Naive thymus-derived CD8-positive, alpha-beta T cell (primary cell): Measurements from ENCODE around the gene CERS6. TPM values are rescaled to one million over a fixed set of nuclear protein-coding genes. Genes with fewer than 3 reads are reported as not detected.
A peak's percentile ranks its signal among the peaks of the same experiment; 100 is the strongest.

Source experiments
- ATAC-seq, 2 donors: fragments of 150-1000 bp; cut with Tn5 transposase in 1 of 2; sonication (Bioruptor Pico), chemical (Tn5 transposase) in 1 of 2; 1 replicate in 1 of 2; 2 replicates in 1 of 2; pipeline ENCODE4 v1.10.0; 2021; ENCODE audit warnings: mild to moderate bottlenecking in 2 of 2, moderate library complexity in 2 of 2
- POLR2A ChIA-PET: fragments of 350-600 bp; sonication (Branson Sonifier 250); formaldehyde crosslinking; loops from one replicate; lab custom pipeline; 2021; ENCODE audit warnings: antibody characterized with exemption; lab: Charles Lee
- DNase-seq, 10 donors: peaks; one replicate each; pipeline versions ENCODE4 v3.0.0 to v3.0.0-alpha.2; 2020 to 2022
- H3K27ac Mint-ChIP-seq, 10 donors: one replicate each; pipeline ENCODE4 v1.8.0; 2020 to 2022; ENCODE audit warnings: mild to moderate bottlenecking in 10 of 10, mixed read lengths in 10 of 10, moderate library complexity in 4 of 10, inconsistent platforms in 1 of 10
- H3K27me3 Mint-ChIP-seq, 5 donors: one replicate each; pipeline ENCODE4 v1.8.0; 2021 to 2022; ENCODE audit warnings: mixed read lengths in 5 of 5
- H3K36me3 Mint-ChIP-seq, 3 donors: one replicate each; pipeline ENCODE4 v1.8.0; 2020 to 2022; ENCODE audit warnings: mixed read lengths in 3 of 3, mild to moderate bottlenecking in 2 of 3, inconsistent platforms in 1 of 3
- H3K4me1 Mint-ChIP-seq, 4 donors: one replicate each; pipeline ENCODE4 v1.8.0; 2021 to 2022; ENCODE audit warnings: mixed read lengths in 4 of 4
- H3K4me3 Mint-ChIP-seq, 10 donors: one replicate each; pipeline ENCODE4 v1.8.0; 2020 to 2022; ENCODE audit warnings: mild to moderate bottlenecking in 10 of 10, mixed read lengths in 10 of 10, moderate library complexity in 6 of 10, inconsistent platforms in 1 of 10
- H3K9me3 Mint-ChIP-seq, 9 donors: one replicate each; pipeline ENCODE4 v1.8.0; 2020 to 2022; ENCODE audit warnings: mixed read lengths in 9 of 9, mild to moderate bottlenecking in 3 of 9, inconsistent platforms in 1 of 9, moderate library complexity in 1 of 9
- polyA plus RNA-seq, 3 donors: library from polyadenylated mRNA; unstranded; fragments of 300-500 nt; fragmentation: Illumina TruSeq; gene quantifications; one replicate each; pipeline ENCODE4 v1.2.3, GENCODE V29; 2021
- total RNA-seq, 8 experiments: library from RNA in 2 of 8; stranded (reverse) in 2 of 8; gene quantifications; one replicate each; pipeline ENCODE4 v1.2.3 and lab custom pipeline; 2021 to 2026

CERS6 gene
- total and polyA plus RNA-seq, 5 experiments from 2014 or later = 9.5 to 29.3 (median 17.4) TPM

DNA sequence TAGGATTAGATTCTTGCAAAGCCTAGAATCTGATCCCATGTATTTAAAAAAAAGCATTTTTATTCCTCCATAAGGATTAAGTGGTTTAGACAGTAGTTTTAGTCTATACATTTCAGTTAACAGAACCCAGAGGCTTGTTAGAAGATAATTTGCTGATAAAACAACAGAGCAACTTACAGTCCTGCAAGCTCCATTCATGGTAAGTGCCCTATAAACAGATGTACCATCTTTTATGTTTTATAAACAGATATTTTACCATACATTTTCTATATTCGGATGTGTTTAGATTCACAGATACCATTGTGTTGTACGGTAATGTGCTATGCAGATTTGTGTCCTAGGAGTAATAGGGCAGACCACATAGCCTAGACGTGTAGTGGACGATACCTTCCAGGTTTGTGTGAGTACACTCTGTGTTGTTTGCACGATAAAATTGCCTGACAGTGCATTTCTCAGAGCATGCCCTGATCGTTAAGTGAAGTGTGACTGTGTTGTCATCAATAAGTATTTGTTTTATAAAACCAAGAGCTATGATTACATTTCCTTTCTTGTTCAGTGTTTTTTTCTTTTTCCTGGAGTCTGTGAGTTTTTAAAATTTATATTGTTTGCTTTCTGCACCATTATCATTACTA lies 54.2 kb downstream of the CERS6 start:
- POLR2A ChIA-PET = no interaction called here
- Mint-ChIP-seq H3K4me3 (no peak overlapping the region), H3K27me3 (no peaks in the 10 kb centered on the region), H3K27ac (no peak overlapping the region), H3K4me1 (peaks cover 32 to 83% (median 62%) of the 10 kb centered on the region in 4 donors), H3K9me3 (no peaks in the 10 kb centered on the region), H3K36me3 (peaks cover 0 to 3% (median 0%) of the 10 kb centered on the region in 3 donors)
- DNase-seq = no peak
- ATAC-seq = no peak

DNA sequence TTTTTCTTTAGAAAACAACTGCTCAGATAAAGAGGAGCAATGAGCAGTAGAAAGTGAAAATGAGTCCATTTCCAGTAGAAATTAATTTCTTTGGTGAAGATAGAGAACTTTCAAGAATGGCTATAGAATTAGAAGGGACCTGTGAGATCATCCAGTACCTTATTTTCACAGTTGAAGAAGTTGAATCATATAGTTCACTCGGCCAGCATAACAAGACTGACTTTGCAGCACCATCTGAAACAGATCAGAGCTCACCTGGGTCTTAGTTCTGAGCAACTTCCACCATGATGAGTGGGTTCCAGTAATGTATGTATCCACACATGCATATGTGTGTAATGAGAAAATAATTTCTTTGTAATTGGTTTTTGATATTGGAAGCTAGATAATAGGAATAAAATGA lies 58.6 kb downstream of the CERS6 start:
- no peaks in the 10 kb centered on the region for H3K9me3 Mint-ChIP-seq
- POLR2A ChIA-PET = no interaction called here
- H3K27me3 Mint-ChIP-seq = no peaks in the 10 kb centered on the region
- H3K4me1 Mint-ChIP-seq = peaks cover 28 to 65% (median 58%) of the 10 kb centered on the region in 4 donors
- no peak for DNase-seq
- no peak for ATAC-seq
- peaks cover 0 to 3% (median 0%) of the 10 kb centered on the region in 3 donors for H3K36me3 Mint-ChIP-seq
- peak overlapping the region in 2 of 10 donors; percentile 3 to 27 for H3K27ac Mint-ChIP-seq
- no peak overlapping the region for H3K4me3 Mint-ChIP-seq

DNA sequence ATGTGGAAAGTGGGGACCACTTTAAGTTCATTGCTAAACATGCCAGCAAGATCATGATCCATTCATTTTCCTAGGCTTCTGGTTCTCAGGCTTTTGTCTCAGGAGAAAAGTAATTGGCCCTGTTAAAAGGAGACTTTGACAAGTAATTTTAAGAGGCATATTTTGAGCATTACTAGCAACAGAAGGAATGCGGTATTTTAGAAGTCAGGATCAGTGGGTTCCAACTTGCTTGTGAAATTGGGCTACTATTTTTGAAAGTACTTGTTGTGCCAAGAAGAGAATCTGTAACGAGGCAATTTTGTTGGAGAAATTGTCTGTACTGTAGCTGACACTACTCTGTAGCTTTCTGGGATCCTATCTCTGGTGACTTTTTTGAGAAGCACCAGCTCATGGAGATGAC lies 59.4 kb downstream of the CERS6 start:
- H3K9me3 Mint-ChIP-seq = no peaks in the 10 kb centered on the region
- DNase-seq (no peak), ATAC-seq (no peak)
- no peaks in the 10 kb centered on the region for H3K27me3 Mint-ChIP-seq
- H3K27ac Mint-ChIP-seq = peak overlapping the region in 1 of 10 donors; percentile 27
- no peak overlapping the region for H3K4me3 Mint-ChIP-seq
- POLR2A ChIA-PET = no interaction called here
- peaks cover 29 to 67% (median 60%) of the 10 kb centered on the region in 4 donors for H3K4me1 Mint-ChIP-seq
- H3K36me3 Mint-ChIP-seq = peaks cover 0 to 3% (median 0%) of the 10 kb centered on the region in 3 donors

DNA sequence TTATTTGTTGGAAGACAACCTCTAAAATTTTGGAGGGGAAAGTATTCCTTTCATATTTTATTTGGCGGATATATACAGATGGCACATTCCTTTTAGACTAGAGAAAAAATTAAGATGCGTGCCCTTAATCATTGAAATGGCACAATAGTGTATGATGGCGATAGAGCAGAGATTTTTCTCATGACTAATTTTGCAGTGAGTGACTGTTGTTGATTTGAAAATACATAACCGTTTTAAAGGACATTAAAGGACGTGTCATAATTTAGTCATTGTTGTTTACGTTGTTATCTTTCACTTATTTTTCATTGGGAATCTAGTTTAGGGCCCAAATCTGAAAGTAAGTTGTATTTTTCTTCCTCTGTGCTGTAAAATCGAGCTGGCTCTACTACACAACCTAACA lies 61.7 kb downstream of the CERS6 start:
- H3K4me3 Mint-ChIP-seq = no peak overlapping the region
- POLR2A ChIA-PET = no interaction called here
- DNase-seq (no peak), ATAC-seq (no peak)
- H3K36me3 Mint-ChIP-seq = peaks cover 0 to 3% (median 0%) of the 10 kb centered on the region in 3 donors
- H3K4me1 Mint-ChIP-seq = peaks cover 28 to 67% (median 63%) of the 10 kb centered on the region in 4 donors
- no peaks in the 10 kb centered on the region for H3K9me3 Mint-ChIP-seq
- H3K27me3 Mint-ChIP-seq = no peaks in the 10 kb centered on the region
- peak overlapping the region in 1 of 10 donors; percentile 18 for H3K27ac Mint-ChIP-seq

DNA sequence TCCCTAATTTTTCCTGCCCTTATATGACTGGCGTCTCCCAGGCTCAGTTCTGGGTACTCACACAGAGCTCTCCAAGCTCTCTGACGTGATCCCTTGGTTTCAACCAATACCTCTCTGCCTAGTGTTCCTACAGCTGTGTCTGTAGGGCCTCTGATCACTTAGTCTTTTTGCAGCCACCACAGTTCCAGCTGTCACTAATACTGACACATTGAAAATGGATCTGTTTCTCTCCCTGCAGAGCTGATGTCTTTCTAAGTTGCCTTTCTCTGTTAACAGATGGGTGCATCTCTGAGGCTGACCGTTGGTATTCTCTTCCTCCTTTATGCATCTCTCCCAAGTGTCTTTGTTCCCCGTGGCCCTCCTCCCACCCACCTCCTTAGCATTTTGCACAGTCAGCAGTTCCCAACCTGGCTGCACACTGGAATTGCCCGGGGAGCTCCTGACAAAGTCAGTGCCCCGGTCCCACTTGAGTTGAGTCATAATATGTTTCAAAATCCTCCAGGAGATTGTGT lies 62.5 kb downstream of the CERS6 start:
- Mint-ChIP-seq H3K9me3 (no peaks in the 10 kb centered on the region), H3K36me3 (peaks cover 0 to 3% (median 0%) of the 10 kb centered on the region in 3 donors), H3K27me3 (no peaks in the 10 kb centered on the region), H3K4me3 (no peak overlapping the region), H3K4me1 (peaks cover 32 to 71% (median 64%) of the 10 kb centered on the region in 4 donors), H3K27ac (peak overlapping the region in 9 of 10 donors; percentile 17 to 81 (median 46))
- ATAC-seq = no peak
- DNase-seq = no peak
- POLR2A ChIA-PET = no interaction called here

DNA sequence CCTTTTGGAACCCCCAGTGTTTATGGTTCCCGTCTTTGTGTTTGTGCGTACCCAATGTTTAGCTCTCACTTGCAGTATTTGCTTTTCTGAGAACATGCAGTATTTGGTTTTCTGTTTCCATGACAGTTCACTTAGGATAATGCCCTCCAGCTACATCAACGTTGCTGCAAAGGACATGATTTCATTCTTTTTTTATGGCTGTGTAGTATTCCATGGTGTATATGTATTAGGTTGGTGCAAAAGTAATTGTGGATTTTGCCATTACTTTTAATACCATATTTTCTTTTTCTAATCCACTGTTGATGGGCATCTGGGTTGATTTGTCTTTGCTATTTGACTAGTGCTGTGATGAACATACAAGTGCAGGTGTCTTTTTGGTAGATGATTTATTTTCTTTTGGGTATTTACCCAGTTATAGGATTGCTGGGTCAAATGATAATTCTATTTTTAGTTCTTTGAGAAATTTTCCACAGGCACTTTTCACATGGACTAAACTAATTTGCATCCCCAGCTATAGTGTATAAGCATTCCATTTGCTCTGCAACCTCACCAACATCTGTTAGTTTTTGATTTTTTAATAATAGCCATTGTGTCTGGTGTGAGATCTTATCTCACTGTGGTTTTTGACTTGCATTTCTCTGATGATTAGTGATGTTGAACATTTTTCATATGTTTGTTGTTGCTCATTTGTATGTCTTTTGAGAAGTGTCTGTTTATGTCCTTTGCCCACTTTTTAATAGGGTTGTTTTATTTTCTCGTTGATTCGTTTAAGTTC lies 63.6 kb downstream of the CERS6 start:
- POLR2A ChIA-PET = no interaction called here
- H3K36me3 Mint-ChIP-seq = no peaks in the 10 kb centered on the region
- no peaks in the 10 kb centered on the region for H3K9me3 Mint-ChIP-seq
- H3K27ac Mint-ChIP-seq = no peak overlapping the region
- H3K4me1 Mint-ChIP-seq = peaks cover 32 to 70% (median 64%) of the 10 kb centered on the region in 4 donors
- DNase-seq = no peak
- no peak overlapping the region for H3K4me3 Mint-ChIP-seq
- no peak for ATAC-seq
- no peaks in the 10 kb centered on the region for H3K27me3 Mint-ChIP-seq

DNA sequence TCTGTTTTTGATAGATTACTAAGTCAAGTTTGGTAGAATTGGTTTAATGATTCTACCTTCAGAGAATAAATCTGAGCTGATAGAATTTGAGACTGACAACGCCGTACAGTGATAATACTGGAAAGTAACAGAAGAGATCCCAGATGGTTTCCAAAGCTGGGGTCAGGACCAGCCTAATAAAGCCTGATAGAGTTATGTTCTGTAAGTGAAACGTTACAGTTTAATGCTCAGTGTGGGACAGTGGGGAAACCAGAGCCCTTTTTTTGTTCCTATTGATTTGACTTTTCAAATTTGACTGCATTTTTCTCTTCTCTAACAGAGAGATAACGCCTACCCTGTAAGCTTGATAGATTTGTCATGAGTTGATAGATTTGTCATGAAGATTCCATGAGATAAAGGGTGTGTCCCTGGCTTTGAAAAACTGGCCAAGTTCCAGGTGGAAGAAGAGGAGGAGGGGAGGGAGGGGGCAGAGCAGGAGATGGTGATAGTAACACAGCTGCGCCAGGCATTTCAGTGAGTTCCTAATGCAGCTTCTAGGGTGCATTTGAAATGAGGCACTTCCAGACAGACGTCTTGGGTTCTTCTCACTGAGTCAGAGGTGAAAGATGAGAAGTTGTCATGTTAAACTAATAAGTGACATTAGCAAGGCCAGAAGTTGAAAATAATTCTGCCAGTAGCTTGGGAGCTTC lies 65.1 kb downstream of the CERS6 start:
- DNase-seq (no peak), ATAC-seq (no peak)
- peaks cover 33 to 70% (median 68%) of the 10 kb centered on the region in 4 donors for H3K4me1 Mint-ChIP-seq
- POLR2A ChIA-PET = interaction anchor here (0.7 kb wide), 1 partner anchor 365 kb away, joined by 8 read pairs; no protein-coding TSS in a partner anchor
- peak overlapping the region in 1 of 10 donors; percentile 40 for H3K4me3 Mint-ChIP-seq
- no peaks in the 10 kb centered on the region for H3K36me3 Mint-ChIP-seq
- H3K9me3 Mint-ChIP-seq = no peaks in the 10 kb centered on the region
- H3K27me3 Mint-ChIP-seq = no peaks in the 10 kb centered on the region
- H3K27ac Mint-ChIP-seq = peak overlapping the region in 1 of 10 donors; percentile 45

DNA sequence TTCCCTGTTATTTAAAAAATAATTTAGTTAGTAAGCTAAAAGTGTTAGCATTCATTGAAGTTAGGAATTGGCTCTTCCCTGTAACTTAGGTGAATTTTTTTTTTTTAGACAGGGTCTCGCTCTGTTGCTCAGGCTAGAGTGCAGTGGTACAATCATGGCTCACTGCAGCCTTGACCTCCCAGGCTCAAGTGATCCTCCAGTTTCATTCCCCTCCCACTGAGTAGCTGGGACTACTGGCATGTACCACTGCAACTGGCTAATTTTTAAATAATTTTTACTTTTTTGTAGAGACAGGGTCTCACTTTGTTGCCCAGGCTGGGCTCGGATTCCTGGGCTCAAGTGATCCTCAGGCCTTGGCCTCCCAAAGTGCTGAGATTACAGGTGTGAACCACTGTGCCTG lies 66.4 kb downstream of the CERS6 start:
- POLR2A ChIA-PET = no interaction called here
- H3K4me3 Mint-ChIP-seq = no peak overlapping the region
- H3K9me3 Mint-ChIP-seq = no peaks in the 10 kb centered on the region
- H3K27me3 Mint-ChIP-seq = no peaks in the 10 kb centered on the region
- H3K27ac Mint-ChIP-seq = peak overlapping the region in 1 of 10 donors; percentile 69
- peaks cover 29 to 67% (median 66%) of the 10 kb centered on the region in 4 donors for H3K4me1 Mint-ChIP-seq
- H3K36me3 Mint-ChIP-seq = peaks cover 0 to 2% (median 0%) of the 10 kb centered on the region in 3 donors
- ATAC-seq = no peak
- no peak for DNase-seq

DNA sequence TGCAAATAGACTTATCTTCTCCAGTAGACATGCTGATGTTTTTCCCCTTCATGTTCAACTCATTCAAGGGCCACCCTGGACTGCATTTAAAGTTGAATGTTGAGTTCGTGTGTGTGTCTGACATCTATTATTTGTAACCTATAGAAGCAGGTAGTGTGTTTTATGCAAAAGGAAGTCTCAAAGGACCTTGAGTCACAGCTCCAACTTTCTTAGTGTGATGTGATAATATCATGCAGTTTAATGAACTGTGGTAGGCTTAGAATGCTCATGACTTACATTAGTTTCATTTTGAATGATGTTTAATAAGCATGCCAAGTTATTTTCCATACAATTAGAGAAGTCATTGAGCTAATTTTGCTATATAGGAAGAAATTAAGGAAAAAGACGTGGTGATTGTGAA lies 67.9 kb downstream of the CERS6 start:
- H3K27me3 Mint-ChIP-seq = no peaks in the 10 kb centered on the region
- POLR2A ChIA-PET = interaction anchor here (0.6 to 0.8 kb wide), 2 partner anchors 9 to 58 kb away, joined by 3 read pairs; no protein-coding TSS in a partner anchor
- ATAC-seq (no peak), DNase-seq (no peak)
- H3K4me1 Mint-ChIP-seq = peaks cover 32 to 67% (median 67%) of the 10 kb centered on the region in 4 donors
- peak overlapping the region in 2 of 10 donors; percentile 7 to 49 for H3K27ac Mint-ChIP-seq
- no peaks in the 10 kb centered on the region for H3K9me3 Mint-ChIP-seq
- H3K4me3 Mint-ChIP-seq = no peak overlapping the region
- peaks cover 0 to 7% (median 0%) of the 10 kb centered on the region in 3 donors for H3K36me3 Mint-ChIP-seq

DNA sequence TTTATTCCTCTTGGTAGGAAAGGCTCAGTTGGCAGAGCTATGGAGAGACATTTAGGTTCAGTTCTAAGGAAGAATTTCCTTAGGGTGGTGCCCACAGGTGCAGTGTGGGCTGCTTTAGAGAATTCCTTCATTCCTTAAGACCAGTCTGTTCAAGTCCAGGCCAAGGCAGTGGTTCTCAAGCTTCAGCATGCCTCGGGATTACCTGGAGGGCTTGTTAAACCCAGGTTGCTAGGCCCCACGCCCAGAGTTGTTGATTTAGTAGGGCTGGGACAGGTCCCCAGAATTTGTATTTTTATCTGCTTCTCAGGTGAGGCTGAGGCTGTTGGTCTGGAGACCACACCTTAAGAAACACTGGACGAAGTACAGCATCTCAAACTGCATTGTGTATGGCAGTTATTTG lies 68.9 kb downstream of the CERS6 start:
- peaks cover 37 to 76% (median 70%) of the 10 kb centered on the region in 4 donors for H3K4me1 Mint-ChIP-seq
- no peak for ATAC-seq
- POLR2A ChIA-PET = no interaction called here

DNA sequence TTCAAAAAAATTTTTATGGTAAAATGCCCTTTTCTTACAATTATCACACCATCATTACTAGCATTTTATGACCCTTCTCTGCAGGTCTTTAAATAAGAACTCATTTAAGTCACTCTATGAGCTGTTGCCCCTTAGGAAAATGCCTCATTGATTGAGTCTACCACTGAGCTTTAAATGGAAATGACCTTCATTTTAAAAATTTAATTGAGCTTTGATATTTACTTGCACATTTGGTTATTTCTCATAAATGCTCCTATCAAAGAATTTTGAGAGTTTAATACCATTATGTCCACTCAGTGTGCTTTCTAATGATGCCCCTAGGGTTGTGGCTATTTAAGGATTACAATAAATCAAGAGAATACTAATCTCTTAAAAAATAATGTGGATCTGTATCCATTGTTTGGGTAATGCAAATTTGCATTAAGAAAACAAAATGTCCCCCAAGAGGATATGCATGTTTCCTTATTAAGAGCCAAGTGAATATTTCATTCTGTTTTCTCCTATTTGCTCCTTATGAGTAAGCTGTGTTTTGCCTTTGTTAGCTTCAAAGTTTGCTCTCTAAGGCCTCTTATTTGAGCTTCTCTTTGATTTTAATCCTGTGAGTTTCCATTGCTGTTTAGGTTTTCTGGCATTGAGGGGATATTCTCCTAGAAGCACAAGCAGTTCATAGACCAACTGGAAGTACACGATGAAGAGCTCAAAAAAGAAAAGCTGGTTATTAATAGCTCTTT lies 69.8 kb downstream of the CERS6 start:
- H3K9me3 Mint-ChIP-seq = no peaks in the 10 kb centered on the region
- no peak overlapping the region for H3K4me3 Mint-ChIP-seq
- DNase-seq (no peak), ATAC-seq (no peak)
- no peaks in the 10 kb centered on the region for H3K27me3 Mint-ChIP-seq
- peaks cover 0 to 8% (median 0%) of the 10 kb centered on the region in 3 donors for H3K36me3 Mint-ChIP-seq
- H3K27ac Mint-ChIP-seq = peak overlapping the region in 2 of 10 donors; percentile 1 to 9
- H3K4me1 Mint-ChIP-seq = peaks cover 39 to 80% (median 74%) of the 10 kb centered on the region in 4 donors
- POLR2A ChIA-PET = no interaction called here

More for the DNA sequence above, 68.9 kb downstream of the CERS6 start:
- Mint-ChIP-seq H3K27ac (no peak overlapping the region), H3K4me3 (no peak overlapping the region), H3K36me3 (peaks cover 0 to 7% (median 0%) of the 10 kb centered on the region in 3 donors), H3K27me3 (no peaks in the 10 kb centered on the region), H3K9me3 (no peaks in the 10 kb centered on the region)
- DNase-seq = no peak

DNA sequence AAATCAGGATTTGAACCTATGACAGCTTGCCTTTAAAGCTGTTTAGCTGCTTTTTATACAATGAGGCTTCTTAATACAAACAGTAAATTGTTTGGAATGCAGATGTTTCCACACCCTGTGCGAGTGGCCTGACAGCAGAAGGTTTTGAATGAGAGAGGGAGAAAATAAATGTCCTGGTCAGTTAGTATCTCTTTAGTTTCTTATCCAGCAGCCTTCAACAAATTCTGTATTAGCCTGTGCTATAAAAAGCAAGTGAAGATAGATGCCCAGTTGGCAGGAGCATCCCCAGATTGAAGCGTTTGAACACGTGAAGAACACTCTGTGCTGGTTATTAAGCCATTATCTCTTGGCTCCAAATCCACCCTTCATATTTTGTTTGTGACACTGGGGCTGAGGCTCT lies 70.6 kb downstream of the CERS6 start:
- POLR2A ChIA-PET = no interaction called here
- H3K4me3 Mint-ChIP-seq = no peak overlapping the region
- H3K36me3 Mint-ChIP-seq = peaks cover 0 to 8% (median 0%) of the 10 kb centered on the region in 3 donors
- H3K27ac Mint-ChIP-seq = peak overlapping the region in 1 of 10 donors; percentile 10
- no peaks in the 10 kb centered on the region for H3K9me3 Mint-ChIP-seq
- ATAC-seq (no peak), DNase-seq (no peak)
- H3K27me3 Mint-ChIP-seq = no peaks in the 10 kb centered on the region
- peaks cover 39 to 80% (median 74%) of the 10 kb centered on the region in 4 donors for H3K4me1 Mint-ChIP-seq
